RWPE1 (cell line): ENCODE results near the gene GALNT9.
"Not testable (repeated sequence)": the region's sequence is repeated elsewhere in the genome, so short reads cannot be mapped to it uniquely, and the experiment has no call there.

Experiments used
- CTCF ChIA-PET: fragments of 350-600 bp; sonication (Branson Sonifier 250); formaldehyde crosslinking; extraction: SDS; loops from one replicate; lab custom pipeline; 2021; lab: Yijun Ruan, JAX
- POLR2A ChIA-PET: fragments of 400-600 bp; formaldehyde crosslinking; extraction: SDS; loops from one replicate; lab custom pipeline; 2020; ENCODE audit warnings: antibody characterized with exemption; ENCODE audit not compliant: low non-redundant PET; lab: Yijun Ruan, JAX
- DNase-seq: peaks from one replicate; pipeline ENCODE4 v3.0.0; 2012; ENCODE audit warnings: low spot score
- H3K27ac ChIP-seq: fragments of 450-650 bp; 2 replicates; pipeline ENCODE4 v1.5.1; 2017
- CTCF ChIP-seq: fragments of 450-650 bp; conservative IDR thresholded peaks from 2 replicates; pipeline ENCODE4 v1.5.1; 2017; ENCODE audit warnings: low read depth, mild to moderate bottlenecking

GALNT9 gene

GRCh38 chr12:132329036-132329719 is at the start of gene GALNT9:
Gene GALNT9, minus strand, starts transcription at chr12:132329589. Its CDS starts 386 bp downstream, at chr12:132329203.
- TF ChIP-seq CTCF, result no peak
- no peak for DNase-seq
- ChIA-PET CTCF (interaction anchor here (0.6 to 0.7 kb wide), 2 partner anchors 53 to 125 kb away, joined by 4 read pairs; no protein-coding TSS in a partner anchor), POLR2A (no interaction called here)
- H3K27ac ChIP-seq, result peak within 1 kb of the TSS; percentile 97

DNA sequence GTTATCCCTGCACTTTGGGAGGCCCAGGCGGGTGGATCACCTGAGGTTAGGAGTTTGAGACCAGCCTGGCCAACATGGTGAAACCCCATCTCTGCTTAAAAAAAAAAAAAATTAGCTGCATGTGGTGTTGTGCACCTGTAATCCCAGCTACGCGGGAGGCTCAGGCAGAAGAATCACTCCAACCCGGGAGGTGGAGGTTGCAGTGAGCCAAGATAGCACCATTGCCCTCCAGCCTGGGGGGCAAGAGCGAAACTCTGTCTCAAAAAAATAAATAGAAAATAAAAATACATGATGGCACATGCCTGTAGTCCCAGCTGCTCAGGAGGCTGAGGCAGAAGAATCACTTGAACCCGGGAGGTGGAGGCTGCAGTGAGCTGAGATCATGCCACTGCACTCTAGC is 49.7 kb upstream of the GALNT9 start:
- DNase-seq, H3K27ac ChIP-seq, POLR2A ChIA-PET: not testable (repeated sequence)
- CTCF ChIA-PET, result interaction anchor here (0.7 kb wide), 1 partner anchor 15 kb away, joined by 5 read pairs; no protein-coding TSS in a partner anchor

- no peak for DNase-seq
- H3K27ac ChIP-seq, result no peak overlapping the region
- ChIA-PET CTCF (no interaction called here), POLR2A (no interaction called here)
- TF ChIP-seq CTCF, result no peak
Observed at GRCh38 chr12:132377147-132377546, 47.8 kb upstream of the GALNT9 start.

DNA sequence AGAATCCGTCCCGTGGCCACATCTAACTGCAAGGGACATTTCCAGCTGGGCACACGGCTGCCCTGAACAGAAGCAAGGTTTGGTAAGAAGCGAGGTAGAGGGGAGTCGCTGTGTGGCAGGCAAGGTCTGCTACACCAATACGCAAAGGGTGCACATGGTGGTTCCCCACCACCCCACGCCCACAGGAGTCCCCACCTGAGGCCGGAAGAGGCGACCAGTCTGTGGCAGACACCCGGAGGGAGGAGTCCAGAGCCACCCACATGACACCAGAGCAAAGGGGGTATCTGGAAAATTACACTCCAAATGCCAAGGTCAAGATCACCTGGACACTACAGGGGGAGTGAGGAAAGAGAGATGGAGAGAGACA is 47.1 kb upstream of the GALNT9 start:
- CTCF ChIA-PET, result no interaction called here
- no peak for TF ChIP-seq CTCF
- no peak overlapping the region for H3K27ac ChIP-seq
- no peak for DNase-seq
- POLR2A ChIA-PET, result no interaction called here

DNA sequence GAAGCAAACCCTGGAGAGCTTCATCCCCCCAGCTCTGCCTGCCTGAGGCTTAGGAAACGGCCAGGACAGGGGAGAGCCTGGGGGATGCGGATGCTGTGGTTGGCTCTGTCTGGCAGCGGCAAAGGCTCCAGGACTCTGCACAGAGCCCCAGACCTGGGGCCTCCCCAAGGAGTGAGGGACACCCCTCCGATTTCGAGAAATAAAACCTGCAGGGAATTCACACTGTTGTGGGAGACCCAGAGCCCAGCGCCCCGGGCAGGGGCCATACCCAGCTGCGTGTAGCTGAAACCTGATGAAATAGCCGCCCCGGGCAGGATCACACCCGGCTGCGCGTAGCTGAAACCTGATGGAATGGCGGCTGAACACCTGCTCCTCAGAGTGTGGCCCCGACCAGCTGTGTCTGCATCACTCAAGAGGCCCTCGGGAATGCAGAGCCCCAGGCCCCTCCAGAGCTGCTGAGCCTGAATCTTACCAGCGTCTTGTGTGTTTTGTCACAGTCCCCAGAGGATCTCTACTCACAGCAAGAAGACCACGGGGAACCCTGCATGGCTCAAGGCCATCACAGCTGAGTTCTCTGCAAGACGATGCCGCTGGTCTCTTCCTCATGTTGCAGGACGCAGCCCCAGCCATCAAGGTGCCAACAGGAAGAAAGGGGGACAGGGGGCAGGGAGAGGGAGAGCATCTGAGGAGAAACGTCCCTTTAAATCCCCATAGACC is 46.5 kb upstream of the GALNT9 start:
- ChIA-PET CTCF (no interaction called here), POLR2A (no interaction called here)
- H3K27ac ChIP-seq, result no peak overlapping the region
- no peak for DNase-seq
- TF ChIP-seq CTCF, result no peak

DNA sequence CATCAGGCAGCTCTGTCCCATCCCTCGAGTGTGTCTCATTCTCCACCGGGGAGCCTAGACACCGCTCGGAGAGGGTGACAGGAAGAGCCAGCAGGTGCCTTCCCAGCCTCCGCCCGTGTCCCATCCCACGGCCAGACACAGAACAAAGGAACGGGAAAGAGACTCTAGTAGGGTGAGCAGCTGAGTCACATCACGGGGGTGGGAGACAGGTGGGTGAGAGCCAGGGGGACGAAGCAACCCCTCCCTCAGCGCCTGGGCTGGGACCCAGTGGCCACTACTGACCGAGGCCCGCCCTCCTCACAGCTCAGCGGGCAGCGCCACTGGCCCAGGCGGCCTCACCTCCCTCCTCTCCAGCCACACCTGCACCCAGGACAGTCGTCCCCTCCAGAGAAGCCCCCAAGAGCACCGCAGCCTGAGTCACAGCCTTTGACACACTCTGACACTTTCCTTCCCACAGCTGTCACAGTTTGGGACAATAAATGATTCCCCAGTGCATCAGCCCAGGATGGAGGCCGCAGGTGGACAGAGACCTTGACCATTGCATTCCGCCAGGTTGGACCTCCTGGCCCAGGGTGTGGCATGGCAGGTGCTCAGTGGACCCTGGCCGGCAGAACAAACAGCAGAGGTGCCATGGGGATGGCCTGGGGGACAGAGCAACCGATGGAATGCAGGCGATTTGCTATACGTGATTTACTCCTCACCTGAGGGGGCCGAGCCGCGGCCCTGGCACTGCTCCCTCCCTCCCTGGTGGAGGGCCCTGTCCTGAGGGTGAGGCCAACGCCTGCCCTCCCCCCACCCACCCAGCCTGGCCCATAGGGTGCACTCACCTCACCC is 45.4 kb upstream of the GALNT9 start:
- POLR2A ChIA-PET, result no interaction called here
- no peak for TF ChIP-seq CTCF
- CTCF ChIA-PET, result interaction anchor here (0.7 to 0.9 kb wide), 2 partner anchors 39 to 648 kb away, joined by 3 to 4 read pairs; no protein-coding TSS in a partner anchor
- H3K27ac ChIP-seq, result no peak overlapping the region
- no peak for DNase-seq
